SK-N-MC (cell line): Measurements from ENCODE around the gene HPS5.

Experiments used
- EZH2 ChIP-seq: fragments of 200-600 bp; sonication (generic); IDR thresholded peaks from one replicate; pipeline ENCODE4 v1.6.1; 2017; ENCODE audit warnings: antibody characterized with exemption
- POLR2AphosphoS5 ChIP-seq: IDR thresholded peaks from 2 replicates; pipeline ENCODE4 v1.6.1; 2012; ENCODE audit warnings: mild to moderate bottlenecking, low read depth, low read length, borderline replicate concordance

DNA sequence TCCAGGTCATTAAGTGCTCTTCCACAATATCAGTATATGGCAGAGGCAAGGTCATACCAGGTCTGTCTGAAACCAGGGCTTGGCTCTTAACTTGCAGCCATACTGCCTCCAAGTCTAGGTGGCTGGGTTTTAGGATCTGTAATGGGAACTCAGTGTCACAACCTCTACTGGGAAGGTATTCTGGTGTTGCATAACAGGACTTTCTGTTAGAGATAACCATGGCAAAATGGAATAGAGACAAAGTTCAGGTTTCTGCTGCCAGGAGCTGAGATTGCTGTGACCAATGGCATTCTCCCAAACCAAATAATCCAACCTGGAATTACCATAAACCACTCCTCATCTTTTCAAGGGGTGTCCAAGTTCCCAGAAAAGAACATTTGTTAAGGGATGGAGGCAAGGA is 62.7 kb downstream of the HPS5 start:
- TF ChIP-seq EZH2 (no peak), POLR2AphosphoS5 (no peak)
